K562 (cell line): ENCODE data around the gene DCTN1. TPM values are rescaled to one million over a fixed set of nuclear protein-coding genes. Genes with fewer than 3 reads are reported as not detected.

Experiments
- ATAC-seq: fragments of 200-7000 bp; cut with Tn5 transposase; 3 replicates; pipeline ENCODE4 v1.9.1; 2020; ENCODE audit warnings: moderate library complexity
- BruUV-seq: library from RNA; stranded (reverse); fragments of 400-500 nt; replicated peaks from 2 replicates; lab custom pipeline; 2021; lab: Mats Ljungman, UMichigan
- CTCF ChIA-PET: fragments of 300-600 bp; formaldehyde crosslinking; extraction: SDS; loops from one replicate; lab custom pipeline; 2021; ENCODE audit warnings: low intra/inter-chr PET ratio; lab: Yijun Ruan, JAX
- POLR2A ChIA-PET: fragments of 300-600, 350-650 bp; sonication (Branson Sonifier 250); formaldehyde crosslinking; extraction: SDS; loops from one replicate; lab custom pipeline; 2021; ENCODE audit warnings: antibody characterized with exemption, inconsistent platforms; lab: Yijun Ruan, JAX
- DNase-seq, 4 experiments: peaks; one replicate each; pipeline versions ENCODE4 v3.0.0 to v3.0.0-alpha.2; 2011 to 2018; ENCODE audit warnings: low spot score in 3 of 4, mixed read lengths in 3 of 4; ENCODE audit errors: extremely low read depth in 1 of 4
- FAIRE-seq: peaks from 2 replicates; lab custom pipeline; 2011; peaks lifted over from hg19 to GRCh38; lab: Jason Lieb, UNC
- H2AFZ ChIP-seq: 2 replicates; pipeline ENCODE4 v1.6.0; 2011; ENCODE audit warnings: low read depth, low read length, control low read depth, inconsistent platforms
- H3K27ac ChIP-seq: fragments of 200-600 bp; 3 replicates; pipeline ENCODE4 v1.8.0; 2011; ENCODE audit warnings: low read depth, mild to moderate bottlenecking, control low read depth, inconsistent platforms, low read length, moderate library complexity, mixed read lengths; ENCODE audit errors: extremely low read depth
- H3K27me3 ChIP-seq, 2 experiments: fragments of 300-600 bp in 1 of 2; 2 replicates in 1 of 2; 3 replicates in 1 of 2; pipeline versions ENCODE4 v1.6.0 to v1.8.0; 2011; ENCODE audit warnings: inconsistent platforms in 2 of 2, low read length in 2 of 2, mild to moderate bottlenecking in 1 of 2, mixed read lengths in 1 of 2, moderate library complexity in 1 of 2; ENCODE audit not compliant: control insufficient read depth in 2 of 2, insufficient read depth in 2 of 2
- H3K36me3 ChIP-seq: fragments of 300-600 bp; 3 replicates; pipeline ENCODE4 v1.8.0; 2011; ENCODE audit warnings: mild to moderate bottlenecking, low read length, inconsistent platforms; ENCODE audit not compliant: control insufficient read depth, insufficient read depth
- H3K4me1 ChIP-seq, 2 experiments: fragments of 200-600 bp in 1 of 2; replicated peaks in 1 of 2; 2 replicates in 1 of 2; 3 replicates in 1 of 2; pipeline versions ENCODE4 v1.5.1 to v1.8.0; 2011; ENCODE audit warnings: inconsistent platforms in 2 of 2, low read length in 2 of 2, mild to moderate bottlenecking in 1 of 2, mixed read lengths in 1 of 2, moderate library complexity in 1 of 2; ENCODE audit not compliant: control insufficient read depth in 2 of 2, insufficient read depth in 2 of 2
- H3K4me2 ChIP-seq: 2 replicates; pipeline ENCODE4 v1.6.1; 2011; ENCODE audit warnings: low read length, control low read depth, inconsistent platforms, mixed read lengths; ENCODE audit not compliant: insufficient read depth
- H3K4me3 ChIP-seq: fragments of 200-600 bp; sonication (generic), shearing (Covaris generic); 2 replicates; pipeline ENCODE4 v1.5.1; 2016; ENCODE audit warnings: control low read depth, inconsistent platforms
- H3K79me2 ChIP-seq: fragments of 200-600 bp; 3 replicates; pipeline ENCODE4 v1.8.0; 2011; ENCODE audit warnings: low read length, inconsistent platforms; ENCODE audit not compliant: control insufficient read depth, insufficient read depth
- H3K9ac ChIP-seq, 2 experiments: 2 replicates each; pipeline versions ENCODE4 v1.6.0 to v1.6.1; 2011; ENCODE audit warnings: low read depth in 2 of 2, low read length in 2 of 2, control low read depth in 1 of 2, inconsistent platforms in 1 of 2, mild to moderate bottlenecking in 1 of 2, mixed read lengths in 1 of 2; ENCODE audit not compliant: insufficient read depth in 1 of 2
- H3K9me1 ChIP-seq: one replicate; pipeline ENCODE4 v1.6.0; 2011; ENCODE audit warnings: inconsistent platforms, mild to moderate bottlenecking, low read length, moderate library complexity; ENCODE audit not compliant: control insufficient read depth, insufficient read depth
- H3K9me3 ChIP-seq: replicated peaks from 2 replicates; pipeline ENCODE4 v1.5.1; 2011; ENCODE audit warnings: low read depth, low read length, inconsistent platforms; ENCODE audit not compliant: control insufficient read depth, insufficient read depth
- H4K20me1 ChIP-seq: replicated peaks from 2 replicates; pipeline ENCODE4 v1.6.1; 2011; ENCODE audit warnings: low read length, inconsistent platforms, mixed read lengths; ENCODE audit not compliant: control insufficient read depth, insufficient read depth
- CEBPG ChIP-seq, 3 experiments: fragments of 200-800 bp in 1 of 3; sonication (Bioruptor generic) in 1 of 3; sonication (generic) in 1 of 3; formaldehyde crosslinking in 1 of 3; IDR thresholded peaks in 2 of 3; conservative IDR thresholded peaks in 1 of 3; 2 replicates each; pipeline versions ENCODE4 v1.6.1 to v1.8.0; 2016 to 2022; ENCODE audit warnings: missing compliant biosample characterization in 2 of 3, missing genetic modification characterization in 2 of 3, mild to moderate bottlenecking in 1 of 3, missing genetic modification reagents in 1 of 3
- CSDE1 ChIP-seq, 2 experiments: fragments of 450-650 bp; IDR thresholded peaks; 2 replicates each; pipeline ENCODE4 v1.6.1; 2016; ENCODE audit warnings: mild to moderate bottlenecking in 1 of 2
- DACH1 ChIP-seq: fragments of 450-650 bp; IDR thresholded peaks from 2 replicates; pipeline ENCODE4 v1.6.1; 2018; ENCODE audit not compliant: partially characterized antibody
- HLTF ChIP-seq: fragments of 450-650 bp; IDR thresholded peaks from 2 replicates; pipeline ENCODE4 v1.6.1; 2016
- ZNF77 ChIP-seq: fragments of 250-450 bp; sonication (Bioruptor Pico); IDR thresholded peaks from 2 replicates; pipeline ENCODE4 v1.5.0; 2020
- WGBS: fragments of 100-300 bp; shearing (Covaris generic); methylation state at CpG from one replicate; pipeline ENCODE4 v1.1.6; 2016; ENCODE audit warnings: low coverage, mixed read lengths; ENCODE audit not compliant: insufficient coverage; ENCODE audit errors: missing lambda C conversion rate; 5-methylcytosine and 5-hydroxymethylcytosine counted together
- in situ Hi-C: fragments of 300-500 bp; cut with MboI; formaldehyde crosslinking; loops from 4 replicates; pipeline ENCODE4 v1.15.0; 2018; ENCODE audit warnings: inconsistent platforms, mixed read lengths
- intact Hi-C: fragments of 100-400 bp; cut with micrococcal nuclease; formaldehyde crosslinking; loops from 2 replicates; pipeline ENCODE4 v1.14.2; 2022
- polyA plus RNA-seq, 8 experiments: library from polyadenylated mRNA; depleted of rRNA in 4 of 8; stranded (reverse) in 5 of 8; unstranded in 3 of 8; fragments of >200 nt; fragmentation: Nextera tagmentation in 2 of 8; fragmentation: Illumina TruSeq in 1 of 8; extraction: Ambion mirVana in 2 of 8; extraction: Trizol in 1 of 8; gene quantifications; 2 replicates each; pipeline versions ENCODE4 v1.2.1 to v1.2.3, GENCODE V29; 2011 to 2014; ENCODE audit warnings: inconsistent platforms in 1 of 8, missing spikeins in 1 of 8
- total RNA-seq, 7 experiments: library from RNA; depleted of rRNA in 6 of 7; stranded (reverse); fragments of >200 nt in 6 of 7; fragmentation: Illumina TruSeq in 2 of 7; extraction: Trizol in 2 of 7; gene quantifications; 2 replicates each; pipeline versions ENCODE4 v1.2.1 to v1.2.3, GENCODE V29; 2011 to 2021; ENCODE audit warnings: low replicate concordance in 1 of 7
- TF ChIP-seq, protein P1 (sequence below): fragments of 250-450 bp; sonication (Bioruptor Pico); IDR thresholded peaks from 2 replicates; pipeline ENCODE4 v1.5.0; 2020; ENCODE audit warnings: mild to moderate bottlenecking, borderline replicate concordance

Gene DCTN1
- total and polyA plus RNA-seq, 9 of the 15 experiments (the other 6 are each of a cell fraction or from before 2014, with no cell fraction given), result 23.9 to 71.7 (median 45.0) TPM

DNA sequence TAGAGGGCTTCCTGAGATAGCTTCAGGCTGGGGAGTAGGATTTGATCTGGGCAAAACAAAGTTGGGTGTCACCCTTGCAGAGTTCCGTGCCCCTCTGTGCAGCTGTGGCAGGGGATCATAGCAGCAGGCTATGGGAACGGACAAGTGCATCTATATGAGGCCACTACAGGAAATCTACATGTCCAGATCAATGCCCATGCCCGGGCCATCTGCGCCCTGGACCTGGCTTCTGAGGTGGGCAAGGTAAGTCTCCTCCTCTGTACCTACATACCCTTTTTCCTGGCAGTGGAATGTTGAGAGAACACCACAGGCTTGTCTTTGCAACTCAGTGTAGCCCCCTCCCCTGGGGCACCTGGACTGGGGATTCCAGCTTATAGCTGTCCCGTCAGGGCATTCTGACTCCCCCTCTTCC, 44.9 kb upstream of the DCTN1 start:
- in situ Hi-C loops, result no loop called here
- Histone ChIP-seq H3K4me3 (no peak overlapping the region), H3K9me3 (no peaks in the 10 kb centered on the region), H3K27me3 (peaks cover 2 to 8% of the 10 kb centered on the region in 2 experiments; a peak in 2 of 5 replicates), H3K9me1 (no peaks in the 10 kb centered on the region), H3K4me1 (peaks cover 5 to 27% of the 10 kb centered on the region in 2 experiments; a peak in 3 of 5 replicates), H2AFZ (no peak overlapping the region), H3K9ac (no peak overlapping the region), H4K20me1 (no peaks in the 10 kb centered on the region)
- POLR2A ChIA-PET, result interaction anchor here (0.7 to 2.1 kb wide), 3 partner anchors 16 to 604 kb away, joined by 3 to 5 read pairs (median 3); no protein-coding TSS in a partner anchor
- no TSS peak for BruUV-seq
- no peak for ATAC-seq
- DNase-seq, result no peak
- no peak for FAIRE-seq
- WGBS, result 30% methylated on average over 5 of the region's 5 CpGs
- CTCF ChIA-PET, result no interaction called here
- TF ChIP-seq, protein P1, sequence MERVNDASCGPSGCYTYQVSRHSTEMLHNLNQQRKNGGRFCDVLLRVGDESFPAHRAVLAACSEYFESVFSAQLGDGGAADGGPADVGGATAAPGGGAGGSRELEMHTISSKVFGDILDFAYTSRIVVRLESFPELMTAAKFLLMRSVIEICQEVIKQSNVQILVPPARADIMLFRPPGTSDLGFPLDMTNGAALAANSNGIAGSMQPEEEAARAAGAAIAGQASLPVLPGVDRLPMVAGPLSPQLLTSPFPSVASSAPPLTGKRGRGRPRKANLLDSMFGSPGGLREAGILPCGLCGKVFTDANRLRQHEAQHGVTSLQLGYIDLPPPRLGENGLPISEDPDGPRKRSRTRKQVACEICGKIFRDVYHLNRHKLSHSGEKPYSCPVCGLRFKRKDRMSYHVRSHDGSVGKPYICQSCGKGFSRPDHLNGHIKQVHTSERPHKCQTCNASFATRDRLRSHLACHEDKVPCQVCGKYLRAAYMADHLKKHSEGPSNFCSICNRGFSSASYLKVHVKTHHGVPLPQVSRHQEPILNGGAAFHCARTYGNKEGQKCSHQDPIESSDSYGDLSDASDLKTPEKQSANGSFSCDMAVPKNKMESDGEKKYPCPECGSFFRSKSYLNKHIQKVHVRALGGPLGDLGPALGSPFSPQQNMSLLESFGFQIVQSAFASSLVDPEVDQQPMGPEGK (CRISPR knock-in tag), result no peak
- TF ChIP-seq CEBPG (CRISPR knock-in tag; IDR thresholded peaks at IDR 0.05) (no peak), CEBPG (tag; conservative IDR thresholded peaks at IDR 0.05 in 1 of 2, IDR thresholded peaks at IDR 0.05 in 1 of 2) (no peak), CSDE1 (IDR thresholded peaks at IDR 0.05) (no peak), ZNF77 (no peak), HLTF (no peak), DACH1 (no peak)
- TF ChIP-seq, all 486 proteins: peak for 0
- intact Hi-C loops, result loop anchor here (5.0 kb wide), 1 partner anchor 162 kb away; no protein-coding TSS in a partner anchor
- Histone ChIP-seq H3K27ac (no peak overlapping the region), H3K36me3 (no peaks in the 10 kb centered on the region), H3K4me2 (no peak overlapping the region), H3K79me2 (no peaks in the 10 kb centered on the region)
